Tibial artery (tissue), 4 donors: ENCODE measurements around the gene TSPAN32.

Source experiments
- DNase-seq, 2 donors: peaks; one replicate each; pipeline ENCODE4 v3.0.0-alpha.2; 2019
- H3K27ac ChIP-seq, 2 donors: fragments of 200-600 bp; sonication (generic) in 1 of 2; 1 replicate in 1 of 2; 2 replicates in 1 of 2; pipeline ENCODE4 v1.5.1; 2018 to 2019; ENCODE audit warnings: mild to moderate bottlenecking in 1 of 2
- H3K27me3 ChIP-seq, 2 donors: fragments of 200-600 bp; sonication (generic) in 1 of 2; one replicate each; pipeline versions ENCODE4 v1.5.1 to v1.6.0; 2016 to 2019
- H3K36me3 ChIP-seq, 3 donors: fragments of 200-600 bp; sonication (generic) in 2 of 3; one replicate each; pipeline ENCODE4 v1.5.1; 2016 to 2019; ENCODE audit warnings: mild to moderate bottlenecking in 2 of 3
- H3K4me1 ChIP-seq, 4 donors: fragments of 200-600 bp; sonication (generic) in 2 of 4; 1 replicate in 3 of 4; 2 replicates in 1 of 4; pipeline ENCODE4 v1.5.1; 2016 to 2019
- H3K4me3 ChIP-seq, 2 donors: fragments of 200-600 bp; sonication (generic) in 1 of 2; 1 replicate in 1 of 2; 2 replicates in 1 of 2; pipeline ENCODE4 v1.5.1; 2018 to 2019; ENCODE audit warnings: mild to moderate bottlenecking in 2 of 2
- H3K9me3 ChIP-seq, 3 donors: fragments of 200-600 bp; sonication (generic) in 1 of 3; one replicate each; pipeline ENCODE4 v1.5.1; 2016 to 2019
- intact Hi-C: fragments of 100-400 bp; cut with DNase I; formaldehyde crosslinking; loops from one replicate; pipeline ENCODE4 v1.15.0; 2023; ENCODE audit warnings: low total_unique reads
- TF ChIP-seq, protein P1 (sequence below), 2 experiments: fragments of 200-600 bp in 1 of 2; fragments of 450-650 bp in 1 of 2; IDR thresholded peaks; one replicate each; pipeline ENCODE4 v1.5.1; 2017 to 2019; ENCODE audit warnings: antibody characterized with exemption in 2 of 2, mild to moderate bottlenecking in 1 of 2, moderate library complexity in 1 of 2

The TSPAN32 gene

GRCh38 chr11:2342981-2343380 lies 41.2 kb downstream of the TSPAN32 start:
- no peaks in the 10 kb centered on the region for H3K36me3 ChIP-seq
- no peaks in the 10 kb centered on the region for H3K27me3 ChIP-seq
- TF ChIP-seq, protein P1, sequence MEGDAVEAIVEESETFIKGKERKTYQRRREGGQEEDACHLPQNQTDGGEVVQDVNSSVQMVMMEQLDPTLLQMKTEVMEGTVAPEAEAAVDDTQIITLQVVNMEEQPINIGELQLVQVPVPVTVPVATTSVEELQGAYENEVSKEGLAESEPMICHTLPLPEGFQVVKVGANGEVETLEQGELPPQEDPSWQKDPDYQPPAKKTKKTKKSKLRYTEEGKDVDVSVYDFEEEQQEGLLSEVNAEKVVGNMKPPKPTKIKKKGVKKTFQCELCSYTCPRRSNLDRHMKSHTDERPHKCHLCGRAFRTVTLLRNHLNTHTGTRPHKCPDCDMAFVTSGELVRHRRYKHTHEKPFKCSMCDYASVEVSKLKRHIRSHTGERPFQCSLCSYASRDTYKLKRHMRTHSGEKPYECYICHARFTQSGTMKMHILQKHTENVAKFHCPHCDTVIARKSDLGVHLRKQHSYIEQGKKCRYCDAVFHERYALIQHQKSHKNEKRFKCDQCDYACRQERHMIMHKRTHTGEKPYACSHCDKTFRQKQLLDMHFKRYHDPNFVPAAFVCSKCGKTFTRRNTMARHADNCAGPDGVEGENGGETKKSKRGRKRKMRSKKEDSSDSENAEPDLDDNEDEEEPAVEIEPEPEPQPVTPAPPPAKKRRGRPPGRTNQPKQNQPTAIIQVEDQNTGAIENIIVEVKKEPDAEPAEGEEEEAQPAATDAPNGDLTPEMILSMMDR (IDR thresholded peaks at IDR 0.05) = no peak
- no peaks in the 10 kb centered on the region for H3K9me3 ChIP-seq
- H3K4me3 ChIP-seq = no peak overlapping the region
- DNase-seq = peak in 1 of 2 donors; percentile 35
- H3K27ac ChIP-seq = no peak overlapping the region
- intact Hi-C loops = no loop called here
- no peaks in the 10 kb centered on the region for H3K4me1 ChIP-seq

DNA sequence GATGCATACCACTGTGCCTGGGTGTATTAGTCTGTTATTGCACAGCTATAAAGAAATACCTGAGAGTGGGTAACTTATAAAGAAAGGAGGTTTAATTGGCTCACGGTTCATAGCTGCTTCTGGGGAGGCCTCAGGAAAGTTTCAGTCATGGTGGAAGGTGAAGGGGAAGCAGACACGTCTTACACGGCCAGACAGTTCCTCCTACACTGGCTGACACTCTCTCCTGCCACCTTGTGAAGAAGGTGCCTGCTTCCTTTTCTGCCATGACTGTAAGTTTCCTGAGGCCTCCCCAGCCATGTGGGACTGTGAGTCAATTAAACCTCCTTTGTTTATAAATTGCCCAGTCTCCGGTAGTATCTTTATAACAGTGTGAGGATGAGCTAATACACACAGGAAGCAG lies 41.7 kb downstream of the TSPAN32 start:
- TF ChIP-seq, protein P1 (IDR thresholded peaks at IDR 0.05) = no peak
- no peak overlapping the region for H3K4me3 ChIP-seq
- H3K27ac ChIP-seq = no peak overlapping the region
- DNase-seq = no peak
- intact Hi-C loops = no loop called here
- no peaks in the 10 kb centered on the region for H3K36me3 ChIP-seq
- no peaks in the 10 kb centered on the region for H3K27me3 ChIP-seq
- H3K9me3 ChIP-seq = no peaks in the 10 kb centered on the region
- no peaks in the 10 kb centered on the region for H3K4me1 ChIP-seq

DNA sequence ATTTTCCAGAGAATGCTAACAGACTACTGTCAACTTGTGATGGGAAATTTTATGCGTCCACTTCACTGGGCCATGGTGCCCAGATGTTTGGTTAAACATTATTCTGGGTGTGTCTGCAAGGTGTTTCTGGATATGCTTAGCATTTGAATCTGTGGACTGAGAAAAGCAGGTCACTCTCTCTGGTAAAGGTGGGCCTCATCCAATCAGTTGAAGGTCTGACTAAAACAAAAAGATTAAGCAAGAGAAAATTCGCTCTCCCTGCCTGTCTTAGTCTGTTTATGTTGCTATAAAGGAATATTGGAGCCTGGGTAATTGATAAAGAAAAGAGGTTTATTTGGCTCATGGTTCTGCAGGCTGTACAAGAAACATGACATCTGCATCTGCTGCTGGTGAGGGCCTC lies 43.2 kb downstream of the TSPAN32 start:
- peaks cover 0 to 10% (median 7%) of the 10 kb centered on the region in 3 donors for H3K9me3 ChIP-seq
- H3K27me3 ChIP-seq = no peaks in the 10 kb centered on the region
- intact Hi-C loops = no loop called here
- no peaks in the 10 kb centered on the region for H3K4me1 ChIP-seq
- DNase-seq = no peak
- H3K36me3 ChIP-seq = no peaks in the 10 kb centered on the region
- TF ChIP-seq, protein P1 (IDR thresholded peaks at IDR 0.05) = no peak
- no peak overlapping the region for H3K4me3 ChIP-seq
- H3K27ac ChIP-seq = no peak overlapping the region

DNA sequence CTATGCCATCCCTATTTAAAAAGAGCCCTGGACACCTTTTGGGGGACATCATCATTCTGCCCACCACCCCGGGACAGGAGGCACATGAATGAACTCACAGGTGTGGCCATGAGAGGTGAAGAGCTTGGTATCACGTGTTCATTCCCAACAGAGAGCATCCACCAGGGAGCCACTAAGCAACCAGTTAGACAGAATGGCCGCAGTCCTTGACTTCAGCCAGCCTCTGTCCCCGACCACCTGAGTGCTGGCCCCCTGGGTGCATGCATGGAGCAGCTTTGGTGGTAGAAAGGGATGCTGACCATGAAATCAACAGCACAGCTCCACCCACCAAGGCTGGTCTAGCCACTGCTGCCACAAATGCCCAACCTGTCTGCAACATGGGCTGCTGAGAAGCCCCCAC lies 44.2 kb downstream of the TSPAN32 start:
- H3K27ac ChIP-seq = no peak overlapping the region
- TF ChIP-seq, protein P1 (IDR thresholded peaks at IDR 0.05) = no peak
- no peaks in the 10 kb centered on the region for H3K4me1 ChIP-seq
- H3K36me3 ChIP-seq = no peaks in the 10 kb centered on the region
- DNase-seq = no peak
- intact Hi-C loops = no loop called here
- peaks cover 0 to 10% (median 7%) of the 10 kb centered on the region in 3 donors for H3K9me3 ChIP-seq
- no peak overlapping the region for H3K4me3 ChIP-seq
- no peaks in the 10 kb centered on the region for H3K27me3 ChIP-seq

DNA sequence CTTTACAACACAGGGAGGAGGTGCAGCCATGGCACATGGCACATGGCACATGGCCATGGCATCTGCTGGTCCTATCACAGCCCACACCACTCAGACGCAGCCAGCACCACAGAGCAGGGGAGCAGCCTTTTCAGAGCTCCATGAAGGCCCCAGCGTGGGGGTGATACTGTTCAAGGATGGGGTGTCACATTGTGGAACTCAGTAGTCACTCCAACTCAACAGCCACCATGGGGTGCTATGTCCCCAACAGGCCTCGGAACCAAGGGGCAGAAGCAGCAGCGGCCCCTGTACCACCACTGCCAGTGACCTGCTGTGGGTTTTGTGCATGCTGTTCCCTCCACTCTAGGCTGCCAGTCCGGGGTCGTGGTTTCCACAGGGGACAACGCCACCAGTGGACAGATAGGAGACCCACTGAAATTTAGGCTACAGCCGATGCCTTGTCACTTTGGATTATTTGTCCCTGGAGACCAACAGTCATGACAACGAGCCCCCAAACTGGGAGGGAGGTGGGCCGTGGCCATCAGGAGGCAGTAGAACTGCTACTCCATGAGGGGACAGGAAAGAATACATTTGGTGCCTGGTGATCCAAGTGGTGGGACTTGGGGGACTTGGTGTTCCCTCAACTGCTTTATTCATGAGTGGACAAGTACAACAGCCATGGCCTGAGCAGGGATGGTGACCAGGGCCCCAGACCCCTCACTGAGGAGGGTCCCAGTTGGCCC lies 44.9 kb downstream of the TSPAN32 start:
- Histone ChIP-seq H3K36me3 (no peaks in the 10 kb centered on the region), H3K4me3 (no peak overlapping the region), H3K9me3 (peaks cover 0 to 10% (median 7%) of the 10 kb centered on the region in 3 donors), H3K27ac (no peak overlapping the region), H3K27me3 (no peaks in the 10 kb centered on the region), H3K4me1 (no peaks in the 10 kb centered on the region)
- intact Hi-C loops = no loop called here
- TF ChIP-seq, protein P1 (IDR thresholded peaks at IDR 0.05) = no peak
- DNase-seq = no peak
